Measurements from ENCODE around the gene COBL. TPM values are rescaled to one million over a fixed set of nuclear protein-coding genes. Genes with fewer than 3 reads are reported as not detected.
A peak's percentile ranks its signal among the peaks of the same experiment; 100 is the strongest.

The COBL gene
- total RNA-seq, 6 experiments from 2014 or later, result 21.5 to 35.9 (median 24.6) TPM

- intact Hi-C loops (cut with DNase I), result no loop called here
- peaks cover 0 to 9% (median 3%) of the 10 kb centered on the region in 4 donors for H3K4me1 ChIP-seq
- no peaks in the 10 kb centered on the region for H3K27me3 ChIP-seq
- H3K9me3 ChIP-seq, result no peaks in the 10 kb centered on the region
- no peak overlapping the region for H3K4me3 ChIP-seq
- WGBS (ENCODE audit: insufficient coverage, low coverage, low lambda C conversion rate, missing lambda C conversion rate), result 46% methylated on average over 7 of the region's 8 CpGs
- H3K36me3 ChIP-seq, result no peaks in the 10 kb centered on the region
- no peak for TF ChIP-seq CTCF (IDR thresholded peaks at IDR 0.05)
- no peak for TF ChIP-seq POLR2A (IDR thresholded peaks at IDR 0.05)
- DNase-seq (no peak), ATAC-seq (peak in 1 of 4 donors; percentile 49)
- H3K27ac ChIP-seq, result no peak overlapping the region
Observed at GRCh38 chr7:51307651-51308210, 8.9 kb downstream of the COBL start.

- no peak overlapping the region for H3K27ac ChIP-seq
- intact Hi-C loops (cut with DNase I), result no loop called here
- no peaks in the 10 kb centered on the region for H3K9me3 ChIP-seq
- H3K4me1 ChIP-seq, result peaks cover 0 to 9% (median 0%) of the 10 kb centered on the region in 4 donors
- 88% methylated on average over 8 of the region's 9 CpGs for WGBS (ENCODE audit: insufficient coverage, low coverage, low lambda C conversion rate, missing lambda C conversion rate)
- H3K36me3 ChIP-seq, result no peaks in the 10 kb centered on the region
- no peak overlapping the region for H3K4me3 ChIP-seq
- no peak for ATAC-seq
- DNase-seq, result no peak
- no peak for TF ChIP-seq POLR2A (IDR thresholded peaks at IDR 0.05)
- no peak for TF ChIP-seq CTCF (IDR thresholded peaks at IDR 0.05)
- H3K27me3 ChIP-seq, result no peaks in the 10 kb centered on the region
Observed at GRCh38 chr7:51306761-51307160, 9.8 kb downstream of the COBL start.

- ATAC-seq (no peak), DNase-seq (no peak)
- TF ChIP-seq POLR2A (IDR thresholded peaks at IDR 0.05) (no peak), CTCF (IDR thresholded peaks at IDR 0.05) (no peak)
- Histone ChIP-seq H3K4me1 (peaks cover 0 to 9% (median 0%) of the 10 kb centered on the region in 4 donors), H3K36me3 (no peaks in the 10 kb centered on the region), H3K27me3 (no peaks in the 10 kb centered on the region), H3K4me3 (no peak overlapping the region), H3K9me3 (no peaks in the 10 kb centered on the region), H3K27ac (no peak overlapping the region)
- WGBS (ENCODE audit: insufficient coverage, low coverage, low lambda C conversion rate, missing lambda C conversion rate), result 82% methylated on average over 2 of the region's 6 CpGs
- intact Hi-C loops (cut with DNase I), result no loop called here
Observed at GRCh38 chr7:51304729-51305128, 11.9 kb downstream of the COBL start.

- H3K9me3 ChIP-seq, result no peaks in the 10 kb centered on the region
- 92% methylated on average over 9 of the region's 10 CpGs for WGBS (ENCODE audit: insufficient coverage, low coverage, low lambda C conversion rate, missing lambda C conversion rate)
- DNase-seq (no peak), ATAC-seq (no peak)
- TF ChIP-seq POLR2A (IDR thresholded peaks at IDR 0.05), result no peak
- TF ChIP-seq CTCF (IDR thresholded peaks at IDR 0.05), result no peak
- no peaks in the 10 kb centered on the region for H3K27me3 ChIP-seq
- peaks cover 0 to 4% (median 0%) of the 10 kb centered on the region in 4 donors for H3K4me1 ChIP-seq
- no peak overlapping the region for H3K27ac ChIP-seq
- no peak overlapping the region for H3K4me3 ChIP-seq
- no peaks in the 10 kb centered on the region for H3K36me3 ChIP-seq
- intact Hi-C loops (cut with DNase I), result no loop called here
Observed at GRCh38 chr7:51303142-51303525, 13.5 kb downstream of the COBL start.

- no peak overlapping the region for H3K27ac ChIP-seq
- intact Hi-C loops (cut with DNase I), result no loop called here
- TF ChIP-seq POLR2A (IDR thresholded peaks at IDR 0.05) (no peak), CTCF (IDR thresholded peaks at IDR 0.05) (no peak)
- DNase-seq (no peak), ATAC-seq (no peak)
- H3K4me3 ChIP-seq, result no peak overlapping the region
- WGBS (ENCODE audit: insufficient coverage, low coverage, low lambda C conversion rate, missing lambda C conversion rate), result 60% methylated on average over 1 of the region's 4 CpGs
- no peaks in the 10 kb centered on the region for H3K36me3 ChIP-seq
- H3K4me1 ChIP-seq, result no peaks in the 10 kb centered on the region
- no peaks in the 10 kb centered on the region for H3K9me3 ChIP-seq
- H3K27me3 ChIP-seq, result no peaks in the 10 kb centered on the region
Observed at GRCh38 chr7:51301806-51302205, 14.8 kb downstream of the COBL start.

Data from right lobe of liver (tissue), 6 donors.